Measurements from ENCODE around the gene MTA1. TPM values are rescaled to one million over a fixed set of nuclear protein-coding genes. Genes with fewer than 3 reads are reported as not detected.

MTA1 gene
- total RNA-seq, 4 donors from 2014 or later: 75.7 to 295 (median 165) TPM

- Histone ChIP-seq H3K9me3 (no peaks in the 10 kb centered on the region), H3K4me1 (peaks cover 22 to 92% (median 42%) of the 10 kb centered on the region in 4 donors), H3K4me3 (peak overlapping the region; percentile 19 to 48 (median 41))
Measured at GRCh38 chr14:105480807-105481801, 61.5 kb downstream of the MTA1 start.

GRCh38 chr14:105481886-105482457 lies 62.3 kb downstream of the MTA1 start:
- no peak for TF ChIP-seq POLR2A (IDR thresholded peaks at IDR 0.05)
- peak in 3 of 6 experiments; percentile 23 to 29 (median 26) for TF ChIP-seq CTCF (IDR thresholded peaks at IDR 0.05)
- Histone ChIP-seq H3K4me3 (peak overlapping the region; percentile 19 to 48 (median 41)), H3K9me3 (no peaks in the 10 kb centered on the region), H3K4me1 (peaks cover 22 to 92% (median 44%) of the 10 kb centered on the region in 4 donors), H3K27ac (peak overlapping the region; percentile 80 to 96 (median 88)), H3K27me3 (peaks cover 0 to 25% of the 10 kb centered on the region in 2 donors), H3K36me3 (no peaks in the 10 kb centered on the region)
- DNase-seq: peak; percentile 95 to 98 (median 96)

More at GRCh38 chr14:105480807-105481801, 61.5 kb downstream of the MTA1 start:
- Histone ChIP-seq H3K27ac (peak overlapping the region; percentile 80 to 96 (median 88)), H3K36me3 (no peaks in the 10 kb centered on the region), H3K27me3 (peaks cover 0 to 28% of the 10 kb centered on the region in 2 donors)
- TF ChIP-seq POLR2A (IDR thresholded peaks at IDR 0.05) (peak in 1 of 2 donors; percentile 37), CTCF (IDR thresholded peaks at IDR 0.05) (peak; percentile 96 to 99 (median 99))
- peak; percentile 87 to 95 (median 95) for DNase-seq

- Histone ChIP-seq H3K4me1 (peaks cover 22 to 93% (median 43%) of the 10 kb centered on the region in 4 donors), H3K27ac (peak overlapping the region; percentile 80 to 96 (median 88)), H3K27me3 (peaks cover 0 to 25% of the 10 kb centered on the region in 2 donors), H3K36me3 (no peaks in the 10 kb centered on the region), H3K4me3 (peak overlapping the region in 1 of 4 donors; percentile 48), H3K9me3 (no peaks in the 10 kb centered on the region)
- TF ChIP-seq CTCF (IDR thresholded peaks at IDR 0.05) (no peak), POLR2A (IDR thresholded peaks at IDR 0.05) (no peak)
- no peak for DNase-seq
Measured at GRCh38 chr14:105482486-105483110, 63.0 kb downstream of the MTA1 start.

- TF ChIP-seq POLR2A (IDR thresholded peaks at IDR 0.05) (no peak), CTCF (IDR thresholded peaks at IDR 0.05) (no peak)
Measured at GRCh38 chr14:105483300-105484068, 63.9 kb downstream of the MTA1 start.

More at GRCh38 chr14:105483300-105484068, 63.9 kb downstream of the MTA1 start:
- Histone ChIP-seq H3K4me1 (peaks cover 19 to 94% (median 45%) of the 10 kb centered on the region in 4 donors), H3K27me3 (peaks cover 0 to 18% of the 10 kb centered on the region in 2 donors), H3K36me3 (peaks cover 0 to 4% (median 0%) of the 10 kb centered on the region in 3 donors), H3K27ac (peak overlapping the region; percentile 80 to 96 (median 88)), H3K4me3 (no peak overlapping the region), H3K9me3 (no peaks in the 10 kb centered on the region)
- DNase-seq: peak in 1 of 3 donors; percentile 82

Measured in Peyer's patch (tissue), 4 donors.